Mesendoderm (in vitro differentiated cells): Measurements from ENCODE around the gene TCF15. TPM values are rescaled to one million over a fixed set of nuclear protein-coding genes. Genes with fewer than 3 reads are reported as not detected.

ENCODE experiments used
- DNase-seq: peaks from one replicate; pipeline ENCODE4 v3.0.0; 2013
- H2AK5ac ChIP-seq: 2 replicates; pipeline ENCODE4 v1.6.1; 2013; ENCODE audit warnings: low read length, inconsistent platforms
- H2BK120ac ChIP-seq: 2 replicates; pipeline ENCODE4 v1.6.1; 2013; ENCODE audit warnings: low read depth, mild to moderate bottlenecking, low read length, moderate library complexity, mixed read lengths
- H2BK15ac ChIP-seq: replicated peaks from 2 replicates; pipeline ENCODE4 v1.6.1; 2013; ENCODE audit warnings: low read depth, mild to moderate bottlenecking, moderate library complexity
- H2BK5ac ChIP-seq: 2 replicates; pipeline ENCODE4 v1.6.1; 2013; ENCODE audit warnings: low read length, inconsistent platforms
- H3K18ac ChIP-seq: 2 replicates; pipeline ENCODE4 v1.6.1; 2013; ENCODE audit warnings: mild to moderate bottlenecking, low read length, mixed read lengths
- H3K23ac ChIP-seq: one replicate; pipeline ENCODE4 v1.6.1; 2013; ENCODE audit warnings: low read length
- H3K27ac ChIP-seq: 2 replicates; pipeline ENCODE4 v1.5.1; 2013; ENCODE audit warnings: low read depth, mild to moderate bottlenecking, inconsistent platforms, low read length, moderate library complexity
- H3K27me3 ChIP-seq: 2 replicates; pipeline ENCODE4 v1.6.1; 2013; ENCODE audit warnings: low read length, control low read depth, mild to moderate bottlenecking, inconsistent platforms; ENCODE audit not compliant: insufficient read depth, poor library complexity
- H3K36me3 ChIP-seq: 2 replicates; pipeline ENCODE4 v1.6.1; 2013; ENCODE audit warnings: low read length, inconsistent platforms; ENCODE audit not compliant: control insufficient read depth, insufficient read depth
- H3K4ac ChIP-seq: one replicate; pipeline ENCODE4 v1.6.1; 2013; ENCODE audit warnings: low read depth, mild to moderate bottlenecking, low read length, moderate library complexity
- H3K4me1 ChIP-seq: 2 replicates; pipeline ENCODE4 v1.6.1; 2013; ENCODE audit warnings: low read depth, low read length, inconsistent platforms; ENCODE audit not compliant: control insufficient read depth
- H3K4me2 ChIP-seq: 2 replicates; pipeline ENCODE4 v1.6.1; 2013; ENCODE audit warnings: low read length
- H3K4me3 ChIP-seq: 2 replicates; pipeline ENCODE4 v1.5.1; 2013; ENCODE audit warnings: mild to moderate bottlenecking, low read length
- H3K56ac ChIP-seq: one replicate; pipeline ENCODE4 v1.6.1; 2013; ENCODE audit warnings: low read length
- H3K79me1 ChIP-seq: 2 replicates; pipeline ENCODE4 v1.6.1; 2013; ENCODE audit warnings: low read length, inconsistent platforms
- H3K79me2 ChIP-seq: 2 replicates; pipeline ENCODE4 v1.6.1; 2013; ENCODE audit warnings: mild to moderate bottlenecking, low read length; ENCODE audit not compliant: control insufficient read depth, insufficient read depth
- H3K9ac ChIP-seq: 2 replicates; pipeline ENCODE4 v1.6.1; 2013; ENCODE audit warnings: low read length, inconsistent platforms
- H4K5ac ChIP-seq: one replicate; pipeline ENCODE4 v1.6.1; 2013; ENCODE audit warnings: low read length
- H4K8ac ChIP-seq: one replicate; pipeline ENCODE4 v1.6.1; 2013; ENCODE audit warnings: low read depth, mild to moderate bottlenecking, control low read depth, low read length, moderate library complexity
- WGBS: extraction: QIAGEN DNeasy Blood & Tissue Kit; methylation state at CpG from one replicate; pipeline ENCODE4 v1.1.7; 2013; ENCODE audit warnings: low lambda C conversion rate, missing lambda C conversion rate; ENCODE audit not compliant: insufficient coverage; ENCODE audit errors: extremely low coverage; 5-methylcytosine and 5-hydroxymethylcytosine counted together
- polyA plus RNA-seq, 2 experiments: library from polyadenylated mRNA; stranded (reverse); fragments of 200-250 nt; gene quantifications; one replicate each; pipeline ENCODE4 v1.2.3, GENCODE V29; 2013

The TCF15 gene, protein sequence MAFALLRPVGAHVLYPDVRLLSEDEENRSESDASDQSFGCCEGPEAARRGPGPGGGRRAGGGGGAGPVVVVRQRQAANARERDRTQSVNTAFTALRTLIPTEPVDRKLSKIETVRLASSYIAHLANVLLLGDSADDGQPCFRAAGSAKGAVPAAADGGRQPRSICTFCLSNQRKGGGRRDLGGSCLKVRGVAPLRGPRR
- 2.2 TPM for polyA plus RNA-seq (2013, experiment 1 of 2)
- 2.3 TPM for polyA plus RNA-seq (2013, experiment 2 of 2)

DNA sequence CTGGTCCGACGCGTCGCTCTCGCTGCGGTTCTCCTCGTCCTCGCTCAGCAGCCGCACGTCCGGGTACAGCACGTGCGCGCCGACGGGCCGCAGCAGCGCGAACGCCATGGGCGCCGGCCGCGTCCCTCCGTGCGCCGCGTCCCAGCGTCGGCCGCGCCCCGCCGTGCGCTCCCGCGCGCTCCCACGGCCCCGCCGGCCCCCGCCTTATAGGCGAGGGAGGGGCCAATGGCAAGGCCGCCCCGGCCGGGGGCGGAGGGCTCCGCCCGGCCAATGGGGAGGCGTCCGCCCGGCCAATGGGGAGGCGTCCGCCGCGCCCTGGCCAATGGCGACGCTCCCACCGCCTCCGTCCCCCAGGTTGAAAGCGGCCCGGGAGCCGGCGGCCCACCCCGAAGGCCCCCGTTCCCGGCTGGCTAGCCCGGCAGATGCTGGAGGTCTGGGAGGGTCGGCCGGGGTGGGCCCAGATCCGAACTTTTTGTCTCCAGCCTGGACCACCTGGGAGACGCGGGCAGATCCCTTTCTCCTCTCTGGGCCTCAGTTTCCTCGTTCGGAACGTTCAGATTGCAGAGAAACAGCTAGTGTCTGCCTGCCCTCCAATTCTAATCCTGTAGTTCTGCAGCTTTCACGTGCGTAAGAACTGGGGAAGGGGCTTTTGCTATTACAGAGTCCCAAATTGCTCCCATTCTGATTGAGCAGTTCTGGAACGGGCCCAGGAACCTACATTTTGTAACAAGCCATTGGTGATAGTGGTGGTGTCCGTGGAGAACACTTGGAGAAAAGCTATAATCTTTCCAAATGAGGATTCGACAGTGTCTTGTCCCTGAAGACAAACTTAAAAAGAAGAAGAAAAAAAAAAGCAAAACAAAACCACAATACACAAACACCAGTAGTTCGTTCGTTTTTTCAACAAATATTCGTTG, at the start of gene TCF15:
Gene TCF15 (minus strand): TSS at position 180 of the 917 bp plus-strand sequence. CDS start 72 bp downstream, at position 108.
- H3K18ac ChIP-seq, result peak within 1 kb of the TSS; percentile 29
- no peaks in the 10 kb centered on the region for H3K79me1 ChIP-seq
- no peak within 1 kb of the TSS for H4K5ac ChIP-seq
- H3K4ac ChIP-seq, result no peak within 1 kb of the TSS
- no peaks in the 10 kb centered on the region for H3K4me1 ChIP-seq
- peak within 1 kb of the TSS; percentile 82 for H3K56ac ChIP-seq
- H3K27me3 ChIP-seq, result peaks cover 2% of the 10 kb centered on the region
- peak within 1 kb of the TSS; percentile 66 for H3K4me2 ChIP-seq
- no peak within 1 kb of the TSS for H2BK5ac ChIP-seq
- no peak within 1 kb of the TSS for H2AK5ac ChIP-seq
- peak within 1 kb of the TSS; percentile 23 for H3K4me3 ChIP-seq
- H4K8ac ChIP-seq, result no peak within 1 kb of the TSS
- no peaks in the 10 kb centered on the region for H3K36me3 ChIP-seq
- H2BK120ac ChIP-seq, result no peak within 1 kb of the TSS
- no CpG with 5 or more reads among the region's 84 CpGs for WGBS
- no peak within 1 kb of the TSS for H2BK15ac ChIP-seq
- H3K27ac ChIP-seq, result no peak within 1 kb of the TSS
- peak within 1 kb of the TSS; percentile 68 for H3K9ac ChIP-seq
- no peaks in the 10 kb centered on the region for H3K79me2 ChIP-seq
- H3K23ac ChIP-seq, result no peak within 1 kb of the TSS
- DNase-seq, result peak; percentile 78

DNA sequence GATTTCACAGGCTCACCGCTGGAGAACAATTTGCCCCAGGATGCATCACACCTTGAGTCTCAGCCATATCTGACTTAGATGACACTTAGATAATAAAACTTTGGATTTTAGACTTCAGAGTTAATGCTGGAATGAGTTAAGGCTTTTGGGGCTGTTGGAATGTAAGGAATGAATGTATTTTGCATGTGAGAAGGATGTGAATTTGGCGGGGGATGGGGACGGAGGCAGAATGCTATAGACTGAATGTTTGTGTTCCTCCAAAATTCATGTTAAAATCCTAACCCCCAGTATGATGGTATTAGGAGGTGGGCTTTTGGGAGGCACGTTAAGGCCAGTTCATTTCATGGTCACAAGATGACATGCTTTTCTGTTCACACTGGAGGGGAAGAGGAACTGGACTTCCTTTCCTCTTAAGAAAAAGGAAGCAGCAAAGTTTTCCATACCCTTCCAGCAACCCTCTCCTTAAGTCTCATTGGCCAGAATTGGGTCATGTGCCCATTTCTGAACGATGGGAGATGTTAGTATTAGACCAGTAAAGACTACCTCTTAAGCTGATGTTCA, 48.7 kb upstream of the TCF15 start:
- H3K4me1 ChIP-seq, result peaks cover 28% of the 10 kb centered on the region
- H3K56ac ChIP-seq, result peak overlapping the region; percentile 68
- peak overlapping the region; percentile 1 for H3K18ac ChIP-seq
- H2BK15ac ChIP-seq, result no peak overlapping the region
- no peaks in the 10 kb centered on the region for H3K36me3 ChIP-seq
- H3K4me2 ChIP-seq, result peak overlapping the region; percentile 13
- H4K5ac ChIP-seq, result no peak overlapping the region
- H3K23ac ChIP-seq, result no peak overlapping the region
- WGBS, result no CpG with 5 or more reads among the region's 5 CpGs
- H3K79me2 ChIP-seq, result no peaks in the 10 kb centered on the region
- peak overlapping the region; percentile 79 for H3K27ac ChIP-seq
- H3K4me3 ChIP-seq, result no peak overlapping the region
- H3K27me3 ChIP-seq, result no peaks in the 10 kb centered on the region
- H3K9ac ChIP-seq, result no peak overlapping the region
- peak overlapping the region; percentile 64 for H2BK5ac ChIP-seq
- no peak overlapping the region for H2AK5ac ChIP-seq
- H2BK120ac ChIP-seq, result no peak overlapping the region
- no peaks in the 10 kb centered on the region for H3K79me1 ChIP-seq
- peak; percentile 84 for DNase-seq
- H4K8ac ChIP-seq, result no peak overlapping the region
- H3K4ac ChIP-seq, result no peak overlapping the region

DNA sequence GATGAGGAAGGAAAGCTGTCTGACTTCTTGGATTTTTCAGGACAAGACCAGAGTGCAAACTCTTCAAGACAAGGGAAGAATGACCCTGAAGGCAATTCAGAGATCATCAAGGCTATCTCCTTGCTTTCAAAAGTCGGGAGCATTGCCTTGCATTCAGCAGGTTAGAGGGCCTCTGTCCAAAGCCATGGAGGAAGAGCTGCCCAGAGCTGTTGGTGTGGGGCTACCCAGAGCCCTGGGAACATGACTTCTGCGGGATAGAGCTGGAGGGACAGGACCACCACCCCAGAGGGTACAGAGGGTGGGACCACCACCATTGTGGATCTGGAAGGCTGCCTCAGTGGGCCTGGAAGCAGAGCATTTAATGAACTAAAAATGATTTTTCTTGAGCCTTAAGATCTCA, 48.1 kb upstream of the TCF15 start:
- H2BK5ac ChIP-seq, result peak overlapping the region; percentile 97
- H3K4me1 ChIP-seq, result peaks cover 31% of the 10 kb centered on the region
- no peak overlapping the region for H2BK15ac ChIP-seq
- H4K5ac ChIP-seq, result peak overlapping the region; percentile 92
- no peaks in the 10 kb centered on the region for H3K79me2 ChIP-seq
- H3K27ac ChIP-seq, result peak overlapping the region; percentile 79
- H2BK120ac ChIP-seq, result peak overlapping the region; percentile 75
- peak overlapping the region; percentile 91 for H2AK5ac ChIP-seq
- DNase-seq, result peak; percentile 62
- H3K18ac ChIP-seq, result peak overlapping the region; percentile 35
- no peaks in the 10 kb centered on the region for H3K79me1 ChIP-seq
- H3K27me3 ChIP-seq, result no peaks in the 10 kb centered on the region
- no peak overlapping the region for H3K4ac ChIP-seq
- H4K8ac ChIP-seq, result no peak overlapping the region
- peak overlapping the region; percentile 79 for H3K56ac ChIP-seq
- no peak overlapping the region for H3K4me3 ChIP-seq
- WGBS, result no CpG with 5 or more reads among the region's 2 CpGs
- H3K36me3 ChIP-seq, result no peaks in the 10 kb centered on the region
- peak overlapping the region; percentile 22 for H3K4me2 ChIP-seq
- peak overlapping the region; percentile 35 for H3K9ac ChIP-seq
- peak overlapping the region; percentile 74 for H3K23ac ChIP-seq

DNA sequence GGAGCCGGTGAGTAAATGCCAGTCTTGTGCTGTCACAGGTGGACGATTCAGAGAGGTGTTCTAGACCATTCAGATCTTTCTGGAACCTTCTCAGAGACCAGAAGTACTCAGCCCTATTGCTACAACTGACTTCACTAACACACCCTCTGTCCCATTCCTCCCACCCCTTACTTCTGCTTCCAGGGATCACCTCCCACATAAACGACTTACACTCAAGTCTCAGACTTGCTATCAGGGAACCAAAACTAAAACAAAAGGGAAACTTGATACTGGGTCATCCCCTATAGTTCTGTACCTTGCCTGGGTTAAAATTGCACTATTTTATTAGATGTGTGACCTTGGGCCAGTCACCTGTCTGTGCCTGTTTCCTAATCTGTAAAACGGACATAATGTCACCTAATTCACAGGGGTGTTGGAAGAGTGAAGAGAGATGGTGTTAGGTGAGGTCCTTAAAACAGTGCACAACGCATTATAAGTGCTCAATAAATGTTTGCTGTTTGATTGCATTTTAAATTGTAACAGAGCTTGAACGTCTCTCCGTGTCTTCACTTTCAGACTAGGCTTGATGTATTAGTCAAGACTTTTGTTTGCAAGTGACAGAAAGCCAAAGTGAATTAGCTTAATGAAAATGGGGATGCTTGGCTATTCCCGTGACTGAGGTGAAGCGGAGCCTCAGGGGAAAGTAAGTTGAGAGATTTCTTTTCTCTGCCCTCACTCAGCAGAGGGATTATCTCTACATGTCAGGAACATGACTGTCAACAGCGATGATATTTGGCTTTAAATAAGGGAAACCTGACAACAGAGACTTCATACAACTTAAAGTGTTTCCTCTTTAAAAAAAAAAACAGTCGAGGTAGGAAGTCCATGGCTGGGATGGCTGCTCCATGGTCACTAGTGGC, 45.9 kb upstream of the TCF15 start:
- Histone ChIP-seq H3K4me3 (no peak overlapping the region), H3K79me1 (peaks cover 2% of the 10 kb centered on the region), H4K8ac (no peak overlapping the region), H3K56ac (no peak overlapping the region), H3K27me3 (no peaks in the 10 kb centered on the region), H3K4ac (no peak overlapping the region), H3K27ac (no peak overlapping the region), H4K5ac (no peak overlapping the region), H3K9ac (no peak overlapping the region), H3K23ac (no peak overlapping the region), H2BK15ac (no peak overlapping the region), H2BK120ac (no peak overlapping the region), H3K4me2 (no peak overlapping the region), H3K4me1 (peaks cover 29% of the 10 kb centered on the region), H3K79me2 (no peaks in the 10 kb centered on the region), H3K36me3 (no peaks in the 10 kb centered on the region), H3K18ac (no peak overlapping the region), H2BK5ac (no peak overlapping the region), H2AK5ac (no peak overlapping the region)
- no CpG with 5 or more reads among the region's 11 CpGs for WGBS
- no peak for DNase-seq

DNA sequence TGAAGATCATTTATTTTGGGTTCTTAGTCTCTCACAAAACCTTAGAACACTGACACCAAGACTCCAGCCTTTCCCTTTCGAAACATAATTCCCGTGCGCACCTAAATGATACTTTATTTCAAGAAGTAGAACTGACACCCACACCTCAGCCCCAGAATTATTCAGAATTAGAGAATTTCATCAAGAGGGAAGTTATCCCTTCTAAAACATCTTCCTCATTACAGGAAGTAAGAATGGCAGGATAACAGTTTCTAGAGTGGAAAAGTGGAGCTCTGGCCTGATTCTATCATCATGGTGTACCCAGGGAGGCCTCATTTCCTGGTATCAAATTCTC, 44.3 kb upstream of the TCF15 start:
- Histone ChIP-seq H3K4me3 (no peak overlapping the region), H4K8ac (no peak overlapping the region), H3K56ac (no peak overlapping the region), H3K23ac (no peak overlapping the region), H3K4me2 (no peak overlapping the region), H3K79me1 (peaks cover 2% of the 10 kb centered on the region), H2BK120ac (no peak overlapping the region), H3K4ac (no peak overlapping the region), H3K18ac (no peak overlapping the region), H2BK15ac (no peak overlapping the region), H3K4me1 (peaks cover 25% of the 10 kb centered on the region), H2BK5ac (no peak overlapping the region), H3K36me3 (no peaks in the 10 kb centered on the region), H3K27me3 (no peaks in the 10 kb centered on the region), H3K9ac (no peak overlapping the region), H2AK5ac (no peak overlapping the region), H3K27ac (no peak overlapping the region), H4K5ac (no peak overlapping the region), H3K79me2 (no peaks in the 10 kb centered on the region)
- no CpG with 5 or more reads among the region's 3 CpGs for WGBS
- no peak for DNase-seq
